RWPE2 (cell line): Measurements from ENCODE around the gene PNKP.

Experiments
- ATAC-seq: fragments of 200-7000 bp; cut with Tn5 transposase; 3 replicates; pipeline ENCODE4 v1.9.1; 2021; ENCODE audit warnings: low read depth
- DNase-seq: peaks from one replicate; pipeline ENCODE4 v3.0.0-alpha.2; 2020; ENCODE audit warnings: low spot score
- H3K27ac ChIP-seq: fragments of 450-650 bp; 2 replicates; pipeline ENCODE4 v1.5.1; 2017; ENCODE audit warnings: mild to moderate bottlenecking; ENCODE audit not compliant: poor library complexity, severe bottlenecking
- H3K27me3 ChIP-seq: fragments of 250-450 bp; sonication (Bioruptor Pico); 2 replicates; pipeline ENCODE4 v1.5.1; 2021; ENCODE audit warnings: mild to moderate bottlenecking, moderate library complexity; ENCODE audit not compliant: insufficient read depth, poor library complexity, severe bottlenecking
- H3K36me3 ChIP-seq: fragments of 250-450 bp; sonication (Bioruptor Pico); 2 replicates; pipeline ENCODE4 v1.5.1; 2020; ENCODE audit warnings: low read depth, mild to moderate bottlenecking, moderate library complexity
- H3K4me1 ChIP-seq: fragments of 250-450 bp; sonication (Bioruptor Pico); 2 replicates; pipeline ENCODE4 v1.5.1; 2021; ENCODE audit warnings: mild to moderate bottlenecking, moderate library complexity; ENCODE audit not compliant: insufficient read depth, poor library complexity, severe bottlenecking
- H3K4me3 ChIP-seq: fragments of 250-450 bp; sonication (Bioruptor Pico); 2 replicates; pipeline ENCODE4 v1.5.1; 2021; ENCODE audit warnings: mild to moderate bottlenecking, moderate library complexity; ENCODE audit not compliant: severe bottlenecking
- H3K9me3 ChIP-seq: fragments of 250-450 bp; sonication (Bioruptor Pico); 2 replicates; pipeline ENCODE4 v1.5.1; 2021; ENCODE audit warnings: mild to moderate bottlenecking, moderate library complexity; ENCODE audit not compliant: severe bottlenecking
- TF ChIP-seq, protein P1 (sequence below): fragments of 450-650 bp; IDR thresholded peaks from one replicate; pipeline ENCODE4 v1.5.1; 2017; ENCODE audit warnings: mild to moderate bottlenecking, moderate library complexity; ENCODE audit not compliant: poor library complexity, severe bottlenecking

PNKP gene

DNA sequence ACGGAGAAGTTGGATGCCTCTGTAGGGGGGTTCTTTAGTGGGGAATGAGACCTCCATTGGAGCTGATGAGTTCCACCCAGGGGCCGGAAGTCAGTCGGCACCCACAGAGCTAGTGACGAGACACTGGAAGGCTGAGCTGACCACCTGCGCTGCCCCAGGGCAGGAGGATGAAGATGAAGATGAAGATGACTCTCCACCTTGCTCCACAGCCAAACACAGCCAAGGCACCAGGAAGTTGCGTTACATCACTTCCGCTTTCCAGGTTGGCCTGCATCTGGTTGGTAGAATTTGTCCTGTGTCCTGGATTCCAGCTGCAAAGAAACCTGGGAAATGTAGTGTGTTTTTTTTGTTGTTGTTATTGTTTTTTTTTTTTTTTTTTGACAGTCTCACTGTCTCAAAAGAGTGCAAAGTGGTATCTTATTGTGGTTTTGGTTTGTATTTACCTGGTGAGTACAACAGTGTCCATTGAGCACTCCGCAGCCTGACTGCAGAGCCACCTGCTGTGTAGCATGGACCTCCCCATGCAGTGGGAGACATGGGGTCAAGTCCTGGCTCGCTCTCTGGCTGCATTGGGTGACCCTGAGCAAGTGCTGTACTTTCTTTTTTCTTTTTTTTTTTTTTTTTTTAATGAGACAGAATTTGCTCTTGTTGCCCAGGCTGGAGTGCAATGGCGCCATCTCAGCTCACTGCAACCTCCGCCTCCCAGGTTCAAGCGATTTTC lies 12.0 kb upstream of the PNKP start:
- peaks cover 38% of the 10 kb centered on the region for H3K36me3 ChIP-seq
- TF ChIP-seq, protein P1, sequence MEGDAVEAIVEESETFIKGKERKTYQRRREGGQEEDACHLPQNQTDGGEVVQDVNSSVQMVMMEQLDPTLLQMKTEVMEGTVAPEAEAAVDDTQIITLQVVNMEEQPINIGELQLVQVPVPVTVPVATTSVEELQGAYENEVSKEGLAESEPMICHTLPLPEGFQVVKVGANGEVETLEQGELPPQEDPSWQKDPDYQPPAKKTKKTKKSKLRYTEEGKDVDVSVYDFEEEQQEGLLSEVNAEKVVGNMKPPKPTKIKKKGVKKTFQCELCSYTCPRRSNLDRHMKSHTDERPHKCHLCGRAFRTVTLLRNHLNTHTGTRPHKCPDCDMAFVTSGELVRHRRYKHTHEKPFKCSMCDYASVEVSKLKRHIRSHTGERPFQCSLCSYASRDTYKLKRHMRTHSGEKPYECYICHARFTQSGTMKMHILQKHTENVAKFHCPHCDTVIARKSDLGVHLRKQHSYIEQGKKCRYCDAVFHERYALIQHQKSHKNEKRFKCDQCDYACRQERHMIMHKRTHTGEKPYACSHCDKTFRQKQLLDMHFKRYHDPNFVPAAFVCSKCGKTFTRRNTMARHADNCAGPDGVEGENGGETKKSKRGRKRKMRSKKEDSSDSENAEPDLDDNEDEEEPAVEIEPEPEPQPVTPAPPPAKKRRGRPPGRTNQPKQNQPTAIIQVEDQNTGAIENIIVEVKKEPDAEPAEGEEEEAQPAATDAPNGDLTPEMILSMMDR, result no peak
- no peak overlapping the region for H3K27ac ChIP-seq
- H3K9me3 ChIP-seq, result no peaks in the 10 kb centered on the region
- no peak overlapping the region for H3K4me3 ChIP-seq
- DNase-seq (no peak), ATAC-seq (no peak)
- no peaks in the 10 kb centered on the region for H3K4me1 ChIP-seq
- H3K27me3 ChIP-seq, result no peaks in the 10 kb centered on the region

DNA sequence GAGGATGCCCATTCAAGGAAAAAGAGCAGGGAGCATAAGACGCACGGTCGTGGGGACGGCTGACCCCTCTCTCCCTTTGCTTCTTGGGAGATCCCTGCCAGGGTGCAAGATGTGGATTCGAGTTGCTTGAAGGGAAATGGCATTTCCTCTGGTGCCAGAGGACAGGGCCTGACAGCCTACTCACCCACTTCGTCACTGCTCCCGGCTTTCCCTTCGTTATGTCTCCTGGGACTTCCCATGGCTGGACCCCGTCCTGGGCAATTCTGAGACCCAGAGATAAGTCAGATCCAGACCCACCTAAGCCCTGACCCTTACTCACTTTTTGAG lies 11.3 kb upstream of the PNKP start:
- DNase-seq (no peak), ATAC-seq (no peak)
- peaks cover 34% of the 10 kb centered on the region for H3K36me3 ChIP-seq
- TF ChIP-seq, protein P1, result no peak
- H3K27me3 ChIP-seq, result no peaks in the 10 kb centered on the region
- peak overlapping the region; percentile 88 for H3K4me3 ChIP-seq
- H3K4me1 ChIP-seq, result no peaks in the 10 kb centered on the region
- peak overlapping the region; percentile 81 for H3K27ac ChIP-seq
- no peaks in the 10 kb centered on the region for H3K9me3 ChIP-seq

DNA sequence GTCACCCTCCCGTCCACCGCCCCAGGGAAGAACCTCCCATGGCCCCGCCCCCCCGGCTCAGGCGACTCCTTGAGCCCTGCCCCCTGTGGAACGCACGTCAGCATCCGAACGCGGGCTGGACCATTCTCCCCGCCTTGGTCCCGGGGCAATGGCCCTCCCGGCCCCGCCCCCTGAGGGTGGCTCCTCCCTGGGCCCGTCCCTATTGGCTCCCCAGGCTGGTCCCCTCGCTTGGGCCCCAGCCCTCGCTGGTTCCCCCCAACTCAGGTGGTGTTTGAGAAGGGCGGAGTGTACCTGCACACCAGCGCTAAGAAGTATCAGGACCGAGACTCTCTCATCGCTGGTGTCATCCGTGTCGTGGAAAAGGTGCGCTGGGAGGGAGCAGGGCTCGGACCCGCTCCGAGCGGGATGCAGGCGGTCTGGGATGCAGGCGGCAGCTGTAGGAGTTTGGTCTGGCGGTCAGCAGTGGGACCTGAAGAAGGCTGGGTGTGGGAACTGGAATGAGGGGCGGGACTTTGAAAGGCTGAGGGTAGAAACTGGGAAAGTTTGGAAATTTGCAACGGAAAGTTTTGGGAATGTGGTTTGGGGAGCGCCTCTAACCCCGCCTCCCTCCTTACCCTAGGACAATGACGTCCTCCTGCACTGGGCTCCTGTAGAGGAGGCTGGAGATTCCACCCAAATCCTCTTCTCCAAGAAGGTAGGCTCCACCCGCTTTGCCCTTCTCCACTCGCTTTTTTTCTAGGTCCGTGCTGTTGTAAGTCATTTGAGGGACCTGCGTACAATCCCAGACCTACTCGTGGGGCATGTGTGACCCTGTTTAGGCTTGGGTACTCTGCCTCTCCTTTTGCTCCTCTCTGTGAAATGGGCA lies 10.7 kb upstream of the PNKP start:
- H3K36me3 ChIP-seq, result peaks cover 28% of the 10 kb centered on the region
- no peaks in the 10 kb centered on the region for H3K27me3 ChIP-seq
- DNase-seq (peak; percentile 98), ATAC-seq (peak; percentile 73)
- peak overlapping the region; percentile 81 for H3K27ac ChIP-seq
- no peaks in the 10 kb centered on the region for H3K4me1 ChIP-seq
- H3K9me3 ChIP-seq, result no peaks in the 10 kb centered on the region
- TF ChIP-seq, protein P1, result no peak
- peak overlapping the region; percentile 88 for H3K4me3 ChIP-seq

DNA sequence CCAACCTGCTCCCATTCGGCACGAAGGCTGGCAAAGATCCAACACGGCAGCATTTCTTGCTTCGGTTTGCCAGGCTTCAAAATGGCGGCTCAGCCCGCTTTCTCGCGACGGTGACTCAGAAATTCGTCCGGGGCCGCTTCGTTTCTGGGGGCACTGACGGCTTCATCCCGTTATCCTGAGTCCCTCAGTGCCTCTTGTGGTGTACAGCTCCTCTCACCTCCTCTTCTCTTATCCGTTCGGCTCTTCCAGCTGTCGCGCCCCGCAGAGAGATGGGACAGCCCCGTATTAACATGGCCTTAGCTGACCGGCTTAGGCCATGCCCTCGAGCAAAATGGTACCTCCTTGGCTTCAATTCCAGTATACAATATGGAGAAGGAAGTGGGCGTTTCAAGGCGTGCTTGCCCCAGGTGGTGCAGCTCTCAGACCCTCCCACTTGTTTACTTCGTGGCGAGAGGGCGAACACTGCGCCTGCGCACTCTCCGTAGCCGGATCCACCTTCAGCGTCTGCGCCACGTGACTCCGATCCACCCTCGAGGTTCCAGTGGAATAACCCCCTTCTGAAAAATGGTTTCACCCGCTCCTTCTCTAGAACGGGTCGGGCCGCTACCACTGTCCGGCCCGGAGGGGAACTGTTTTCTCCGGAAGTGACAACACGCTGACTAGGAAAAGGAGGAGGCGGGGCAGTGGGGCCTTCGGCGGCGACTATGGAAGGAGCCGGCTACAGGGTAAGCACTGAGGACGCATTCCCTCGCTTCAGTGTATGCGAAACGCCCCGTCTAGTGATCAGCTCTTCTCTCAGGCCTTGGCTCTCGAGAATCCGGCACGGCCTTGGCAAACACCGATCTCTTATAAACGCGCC lies 9.9 kb upstream of the PNKP start, which contains the start of the genes AKT1S1 and TBC1D17:
TSS of gene AKT1S1 (minus strand) at position 336 of the 859 bp plus-strand sequence. CDS start 4,060 bp downstream, outside the sequence.
TSS of gene TBC1D17 (plus strand) at position 683 of the 859 bp plus-strand sequence. CDS start at position 705, 22 bp downstream.
- H3K9me3 ChIP-seq, result no peaks in the 10 kb centered on the region
- peak within 1 kb of the TSS; percentile 88 for H3K4me3 ChIP-seq
- H3K27ac ChIP-seq, result peak within 1 kb of the TSS; percentile 81
- TF ChIP-seq, protein P1, result no peak
- H3K36me3 ChIP-seq, result peaks cover 19% of the 10 kb centered on the region
- DNase-seq (peak; percentile 99), ATAC-seq (peak; percentile 65)
- no peaks in the 10 kb centered on the region for H3K4me1 ChIP-seq
- H3K27me3 ChIP-seq, result no peaks in the 10 kb centered on the region
